Suprapubic skin (tissue), 4 donors: ENCODE data around the gene BCAS2. TPM values are rescaled to one million over a fixed set of nuclear protein-coding genes. Genes with fewer than 3 reads are reported as not detected.

Source experiments
- DNase-seq, 2 donors: peaks; one replicate each; pipeline ENCODE4 v3.0.0-alpha.2; 2019; ENCODE audit warnings: low spot score in 2 of 2
- H3K27ac ChIP-seq: fragments of 200-600 bp; sonication (generic); one replicate; pipeline ENCODE4 v1.5.1; 2019
- H3K27me3 ChIP-seq: fragments of 200-600 bp; sonication (generic); one replicate; pipeline ENCODE4 v1.5.1; 2019
- H3K36me3 ChIP-seq: fragments of 200-600 bp; sonication (generic); one replicate; pipeline ENCODE4 v1.5.1; 2019
- H3K4me1 ChIP-seq: fragments of 200-600 bp; sonication (generic); one replicate; pipeline ENCODE4 v1.5.1; 2019
- H3K4me3 ChIP-seq: fragments of 200-600 bp; sonication (generic); one replicate; pipeline ENCODE4 v1.5.1; 2019; ENCODE audit warnings: mild to moderate bottlenecking
- H3K9me3 ChIP-seq: fragments of 200-600 bp; sonication (generic); one replicate; pipeline ENCODE4 v1.5.1; 2019
- CTCF ChIP-seq, 2 donors: fragments of 200-600 bp in 1 of 2; fragments of 450-650 bp in 1 of 2; sonication (generic) in 1 of 2; IDR thresholded peaks; one replicate each; pipeline ENCODE4 v1.5.1; 2016 to 2019; ENCODE audit warnings: antibody characterized with exemption in 2 of 2, mild to moderate bottlenecking in 1 of 2, moderate library complexity in 1 of 2
- EP300 ChIP-seq: sonication (generic); formaldehyde crosslinking; IDR thresholded peaks from one replicate; pipeline ENCODE4 v1.6.1; 2017; ENCODE audit warnings: antibody characterized with exemption
- POLR2A ChIP-seq, 2 donors: fragments of 450-650 bp; IDR thresholded peaks; one replicate each; pipeline ENCODE4 v1.6.1; 2017; ENCODE audit warnings: antibody characterized with exemption in 2 of 2, mild to moderate bottlenecking in 2 of 2, moderate library complexity in 2 of 2
- POLR2AphosphoS5 ChIP-seq, 3 donors: sonication (generic); formaldehyde crosslinking; IDR thresholded peaks; one replicate each; pipeline ENCODE4 v1.6.1; 2017; ENCODE audit warnings: antibody characterized with exemption in 3 of 3
- WGBS: methylation state at CpG from one replicate; pipeline ENCODE4 v1.1.5; 2018; 5-methylcytosine and 5-hydroxymethylcytosine counted together
- total RNA-seq, 4 donors: library from RNA; depleted of rRNA; stranded (reverse); fragments of >200 nt; gene quantifications; one replicate each; pipeline ENCODE4 v1.1.0, GENCODE V29; 2016

Gene BCAS2
- total RNA-seq, result 10 to 100 TPM; 30.6 to 43.4 (median 36.0) TPM

GRCh38 chr1:114581335-114582287 is at the start of gene BCAS2:
Gene BCAS2, minus strand, starts transcription at chr1:114581615. Its CDS starts 24 bp downstream, at chr1:114581591.
- TF ChIP-seq POLR2A (IDR thresholded peaks at IDR 0.05), result peak; percentile 80 to 91
- TF ChIP-seq EP300, result peak; percentile 49
- no peak for TF ChIP-seq CTCF (IDR thresholded peaks at IDR 0.05)
- TF ChIP-seq POLR2AphosphoS5 (IDR thresholded peaks at IDR 0.05), result peak; percentile 54 to 75 (median 60)
- peaks cover 26% of the 10 kb centered on the region for H3K36me3 ChIP-seq
- H3K27me3 ChIP-seq, result no peaks in the 10 kb centered on the region
- DNase-seq, result peak; percentile 97 to 98
- H3K4me1 ChIP-seq, result peaks cover 19% of the 10 kb centered on the region
- peak within 1 kb of the TSS; percentile 78 for H3K27ac ChIP-seq
- no peaks in the 10 kb centered on the region for H3K9me3 ChIP-seq
- 9% methylated on average over 32 of the region's 40 CpGs for WGBS
- H3K4me3 ChIP-seq, result peak within 1 kb of the TSS; percentile 56

- 59% methylated on average over 2 of the region's 2 CpGs for WGBS
- Histone ChIP-seq H3K4me1 (no peaks in the 10 kb centered on the region), H3K4me3 (no peak overlapping the region), H3K36me3 (peaks cover 13% of the 10 kb centered on the region), H3K27me3 (no peaks in the 10 kb centered on the region), H3K27ac (no peak overlapping the region), H3K9me3 (no peaks in the 10 kb centered on the region)
- DNase-seq, result no peak
- TF ChIP-seq POLR2AphosphoS5 (IDR thresholded peaks at IDR 0.05) (no peak), EP300 (no peak), CTCF (IDR thresholded peaks at IDR 0.05) (no peak), POLR2A (IDR thresholded peaks at IDR 0.05) (no peak)
Observed at GRCh38 chr1:114627107-114627506, 45.7 kb upstream of the BCAS2 start.

GRCh38 chr1:114623364-114623763 is 41.9 kb upstream of the BCAS2 start:
- H3K4me1 ChIP-seq, result no peaks in the 10 kb centered on the region
- 92% methylated on average over 5 of the region's 5 CpGs for WGBS
- H3K36me3 ChIP-seq, result peaks cover 20% of the 10 kb centered on the region
- TF ChIP-seq EP300, result no peak
- no peak for TF ChIP-seq POLR2A (IDR thresholded peaks at IDR 0.05)
- no peak for TF ChIP-seq CTCF (IDR thresholded peaks at IDR 0.05)
- TF ChIP-seq POLR2AphosphoS5 (IDR thresholded peaks at IDR 0.05), result no peak
- DNase-seq, result no peak
- no peak overlapping the region for H3K27ac ChIP-seq
- no peak overlapping the region for H3K4me3 ChIP-seq
- H3K9me3 ChIP-seq, result no peaks in the 10 kb centered on the region
- no peaks in the 10 kb centered on the region for H3K27me3 ChIP-seq

GRCh38 chr1:114620419-114620818 is 39.0 kb upstream of the BCAS2 start:
- Histone ChIP-seq H3K4me3 (no peak overlapping the region), H3K27me3 (no peaks in the 10 kb centered on the region), H3K4me1 (no peaks in the 10 kb centered on the region), H3K36me3 (peaks cover 37% of the 10 kb centered on the region), H3K9me3 (no peaks in the 10 kb centered on the region), H3K27ac (no peak overlapping the region)
- WGBS, result 62% methylated on average over 2 of the region's 2 CpGs
- TF ChIP-seq EP300, result no peak
- no peak for TF ChIP-seq POLR2A (IDR thresholded peaks at IDR 0.05)
- no peak for TF ChIP-seq CTCF (IDR thresholded peaks at IDR 0.05)
- no peak for TF ChIP-seq POLR2AphosphoS5 (IDR thresholded peaks at IDR 0.05)
- no peak for DNase-seq

DNA sequence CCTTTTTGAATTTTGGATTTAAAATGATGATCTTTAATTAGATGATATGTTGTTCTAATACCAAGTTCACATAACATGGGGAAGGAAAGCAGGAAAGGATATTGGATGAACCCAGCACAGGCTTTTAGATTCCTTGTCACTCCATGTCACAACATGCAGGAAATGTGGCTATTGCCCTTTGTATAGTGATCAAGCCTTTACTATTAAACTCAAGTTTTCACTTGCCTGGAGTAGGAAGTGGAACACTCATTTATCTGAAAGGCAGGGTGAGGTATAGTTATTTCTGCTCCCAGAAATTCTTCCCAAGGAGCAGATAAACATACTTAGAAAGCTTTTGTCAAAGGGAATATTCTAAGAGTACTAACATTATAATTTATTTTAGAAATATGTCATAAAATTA is 37.2 kb upstream of the BCAS2 start:
- no peak for DNase-seq
- Histone ChIP-seq H3K9me3 (no peaks in the 10 kb centered on the region), H3K27me3 (no peaks in the 10 kb centered on the region), H3K4me1 (no peaks in the 10 kb centered on the region), H3K4me3 (no peak overlapping the region), H3K27ac (no peak overlapping the region), H3K36me3 (peaks cover 40% of the 10 kb centered on the region)
- TF ChIP-seq POLR2A (IDR thresholded peaks at IDR 0.05), result no peak
- TF ChIP-seq EP300, result no peak
- no peak for TF ChIP-seq POLR2AphosphoS5 (IDR thresholded peaks at IDR 0.05)
- no peak for TF ChIP-seq CTCF (IDR thresholded peaks at IDR 0.05)
